MM.1S (cell line): Measurements from ENCODE around the gene SPEM3.

ENCODE experiments used
- DNase-seq: peaks from one replicate; pipeline ENCODE4 v3.0.0-alpha.2; 2015
- H2AFZ ChIP-seq: fragments of 300-600 bp; sonication (generic); 2 replicates; pipeline ENCODE4 v1.6.0; 2016; ENCODE audit warnings: antibody characterized with exemption, low read length
- H3F3A ChIP-seq: fragments of 300-600 bp; sonication (generic); 2 replicates; pipeline ENCODE4 v1.6.1; 2016; ENCODE audit warnings: mild to moderate bottlenecking, antibody characterized with exemption, low read length, moderate library complexity, mixed read lengths; ENCODE audit not compliant: insufficient read depth
- H3K27ac ChIP-seq: fragments of 300-600 bp; sonication (generic); 2 replicates; pipeline ENCODE4 v1.5.1; 2016; ENCODE audit warnings: mild to moderate bottlenecking, low read length
- H3K27me3 ChIP-seq: fragments of 300-600 bp; sonication (generic); replicated peaks from 2 replicates; pipeline ENCODE4 v1.6.0; 2016; ENCODE audit warnings: low read length; ENCODE audit not compliant: insufficient read depth
- H3K36me3 ChIP-seq: fragments of 300-600 bp; sonication (generic); replicated peaks from 2 replicates; pipeline ENCODE4 v1.6.1; 2016; ENCODE audit warnings: mild to moderate bottlenecking, low read length, mixed read lengths; ENCODE audit not compliant: insufficient read depth
- H3K4me1 ChIP-seq: fragments of 300-600 bp; sonication (generic); 2 replicates; pipeline ENCODE4 v1.6.1; 2016; ENCODE audit warnings: low read length, mixed read lengths
- H3K4me2 ChIP-seq: fragments of 300-600 bp; sonication (generic); 2 replicates; pipeline ENCODE4 v1.6.0; 2016; ENCODE audit warnings: low read depth, low read length
- H3K4me3 ChIP-seq: fragments of 300-600 bp; sonication (generic); 2 replicates; pipeline ENCODE4 v1.5.1; 2016; ENCODE audit warnings: low read length, mixed read lengths
- H3K79me2 ChIP-seq: fragments of 300-600 bp; sonication (generic); 2 replicates; pipeline ENCODE4 v1.6.1; 2016; ENCODE audit warnings: mixed run types, low read length, mixed read lengths
- H3K9ac ChIP-seq: fragments of 300-600 bp; sonication (generic); 2 replicates; pipeline ENCODE4 v1.6.1; 2016; ENCODE audit warnings: low read length, mixed read lengths
- H3K9me2 ChIP-seq: fragments of 300-600 bp; sonication (generic); replicated peaks from 2 replicates; pipeline ENCODE4 v1.6.1; 2016; ENCODE audit warnings: mild to moderate bottlenecking, low read length, mixed read lengths; ENCODE audit not compliant: insufficient read depth
- H3K9me3 ChIP-seq: fragments of 300-600 bp; sonication (generic); replicated peaks from 2 replicates; pipeline ENCODE4 v1.6.1; 2016; ENCODE audit warnings: mild to moderate bottlenecking, low read length, mixed read lengths; ENCODE audit not compliant: insufficient read depth
- H4K20me1 ChIP-seq: fragments of 300-600 bp; sonication (generic); 2 replicates; pipeline ENCODE4 v1.6.1; 2016; ENCODE audit warnings: mild to moderate bottlenecking, low read length, moderate library complexity, mixed read lengths; ENCODE audit not compliant: insufficient read depth
- EZH2 ChIP-seq: fragments of 300-600 bp; sonication (generic); optimal IDR thresholded peaks from 2 replicates; pipeline ENCODE3; 2017; ENCODE audit warnings: low read depth, mild to moderate bottlenecking, antibody characterized with exemption, low read length, mixed read lengths
- EZH2phosphoT487 ChIP-seq: fragments of 300-600 bp; sonication (generic); IDR thresholded peaks from 2 replicates; pipeline ENCODE4 v1.6.1; 2018; ENCODE audit warnings: antibody characterized with exemption, low read length
- TF ChIP-seq, protein P1 (sequence below): fragments of 300-600 bp; sonication (generic); IDR thresholded peaks from 2 replicates; pipeline ENCODE4 v1.5.1; 2016; ENCODE audit warnings: antibody characterized with exemption, low read length, mixed read lengths

SPEM3 gene

DNA sequence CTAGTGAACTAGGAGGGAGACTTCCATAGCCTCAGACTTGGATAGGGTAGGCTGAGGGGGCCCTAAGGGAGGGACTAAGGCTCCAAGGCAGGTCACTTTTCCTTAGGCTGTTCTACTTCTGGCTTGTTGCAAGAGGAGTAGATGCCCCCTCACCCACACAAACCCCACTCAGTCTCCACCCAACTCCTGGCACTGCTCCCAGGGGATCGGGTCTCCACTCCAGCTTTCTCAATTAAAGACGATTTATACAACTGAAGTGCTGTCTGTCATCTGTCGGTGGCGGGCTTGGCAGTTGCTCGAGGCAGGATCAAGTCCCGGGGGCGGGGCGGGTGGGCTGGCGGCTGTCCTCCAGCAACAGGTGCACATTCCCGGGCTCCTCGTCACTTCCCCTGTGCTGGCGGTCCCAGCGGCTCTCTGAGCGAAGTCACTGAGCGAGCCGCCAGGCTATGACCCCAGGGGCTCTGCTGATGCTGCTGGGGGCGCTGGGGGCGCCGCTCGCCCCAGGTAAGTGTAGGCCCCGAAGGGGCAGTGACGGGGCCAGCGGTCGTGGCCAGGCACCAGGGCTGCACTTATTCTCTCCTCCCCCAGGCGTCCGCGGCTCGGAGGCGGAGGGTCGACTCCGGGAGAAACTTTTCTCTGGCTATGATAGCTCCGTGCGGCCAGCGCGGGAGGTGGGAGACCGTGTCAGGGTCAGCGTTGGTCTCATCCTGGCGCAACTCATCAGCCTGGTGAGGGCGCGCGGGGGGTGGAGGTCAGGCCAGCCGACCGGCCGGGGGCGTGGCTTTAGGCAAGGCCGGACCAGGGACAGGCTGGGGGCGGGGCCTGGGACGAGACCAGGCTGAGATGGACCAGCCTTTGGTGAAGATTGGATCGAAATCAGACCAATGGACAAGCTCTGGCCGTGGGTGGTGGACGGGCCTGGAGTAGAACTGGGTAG, 16.3 kb downstream of the SPEM3 start, which contains the start of gene CHRNB1:
CHRNB1 (plus strand) TSS at position 380 of the 937 bp plus-strand sequence; CDS start at position 447, 67 bp downstream.
- H3K9ac ChIP-seq = no peak within 1 kb of the TSS
- H3F3A ChIP-seq = no peaks in the 10 kb centered on the region
- H3K4me3 ChIP-seq = no peak within 1 kb of the TSS
- H2AFZ ChIP-seq = no peak within 1 kb of the TSS
- H4K20me1 ChIP-seq = no peaks in the 10 kb centered on the region
- H3K9me3 ChIP-seq = no peaks in the 10 kb centered on the region
- DNase-seq = no peak
- no peaks in the 10 kb centered on the region for H3K36me3 ChIP-seq
- TF ChIP-seq, protein P1, sequence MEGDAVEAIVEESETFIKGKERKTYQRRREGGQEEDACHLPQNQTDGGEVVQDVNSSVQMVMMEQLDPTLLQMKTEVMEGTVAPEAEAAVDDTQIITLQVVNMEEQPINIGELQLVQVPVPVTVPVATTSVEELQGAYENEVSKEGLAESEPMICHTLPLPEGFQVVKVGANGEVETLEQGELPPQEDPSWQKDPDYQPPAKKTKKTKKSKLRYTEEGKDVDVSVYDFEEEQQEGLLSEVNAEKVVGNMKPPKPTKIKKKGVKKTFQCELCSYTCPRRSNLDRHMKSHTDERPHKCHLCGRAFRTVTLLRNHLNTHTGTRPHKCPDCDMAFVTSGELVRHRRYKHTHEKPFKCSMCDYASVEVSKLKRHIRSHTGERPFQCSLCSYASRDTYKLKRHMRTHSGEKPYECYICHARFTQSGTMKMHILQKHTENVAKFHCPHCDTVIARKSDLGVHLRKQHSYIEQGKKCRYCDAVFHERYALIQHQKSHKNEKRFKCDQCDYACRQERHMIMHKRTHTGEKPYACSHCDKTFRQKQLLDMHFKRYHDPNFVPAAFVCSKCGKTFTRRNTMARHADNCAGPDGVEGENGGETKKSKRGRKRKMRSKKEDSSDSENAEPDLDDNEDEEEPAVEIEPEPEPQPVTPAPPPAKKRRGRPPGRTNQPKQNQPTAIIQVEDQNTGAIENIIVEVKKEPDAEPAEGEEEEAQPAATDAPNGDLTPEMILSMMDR = no peak
- TF ChIP-seq EZH2 = no peak
- TF ChIP-seq EZH2phosphoT487 = no peak
- H3K4me2 ChIP-seq = peak within 1 kb of the TSS; percentile 52; the same call in 1 of the 2 replicates
- peaks cover 88% of the 10 kb centered on the region for H3K27me3 ChIP-seq
- H3K27ac ChIP-seq = no peak within 1 kb of the TSS
- H3K79me2 ChIP-seq = no peaks in the 10 kb centered on the region
- H3K4me1 ChIP-seq = no peaks in the 10 kb centered on the region
- no peaks in the 10 kb centered on the region for H3K9me2 ChIP-seq

DNA sequence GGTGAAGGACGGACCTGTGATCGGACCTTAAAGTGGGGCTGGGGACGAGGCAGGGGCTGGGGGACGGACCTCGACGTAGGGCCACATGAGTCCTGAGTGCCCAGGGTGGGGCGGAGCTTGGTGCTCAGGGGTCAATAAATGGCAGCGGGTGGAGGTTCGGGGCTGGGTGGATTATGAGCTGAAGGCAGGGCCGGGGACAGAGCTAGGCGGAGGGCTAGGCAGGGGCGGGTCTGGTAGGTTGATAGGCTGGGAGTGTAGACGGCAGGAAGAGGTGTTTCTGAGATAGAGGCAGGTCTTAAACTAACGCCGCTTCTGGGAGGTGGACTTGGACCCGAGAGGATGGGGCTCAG, 16.9 kb downstream of the SPEM3 start:
- Histone ChIP-seq H3K4me1 (no peaks in the 10 kb centered on the region), H3F3A (no peaks in the 10 kb centered on the region), H4K20me1 (no peaks in the 10 kb centered on the region), H3K36me3 (no peaks in the 10 kb centered on the region), H3K4me2 (peak overlapping the region; percentile 52; the same call in 1 of the 2 replicates), H3K9ac (no peak overlapping the region), H3K4me3 (no peak overlapping the region), H3K9me3 (no peaks in the 10 kb centered on the region), H2AFZ (no peak overlapping the region), H3K9me2 (no peaks in the 10 kb centered on the region), H3K27ac (no peak overlapping the region), H3K27me3 (peaks cover 82% of the 10 kb centered on the region), H3K79me2 (no peaks in the 10 kb centered on the region)
- no peak for DNase-seq
- TF ChIP-seq EZH2 (no peak), EZH2phosphoT487 (no peak)
- TF ChIP-seq, protein P1 = no peak

DNA sequence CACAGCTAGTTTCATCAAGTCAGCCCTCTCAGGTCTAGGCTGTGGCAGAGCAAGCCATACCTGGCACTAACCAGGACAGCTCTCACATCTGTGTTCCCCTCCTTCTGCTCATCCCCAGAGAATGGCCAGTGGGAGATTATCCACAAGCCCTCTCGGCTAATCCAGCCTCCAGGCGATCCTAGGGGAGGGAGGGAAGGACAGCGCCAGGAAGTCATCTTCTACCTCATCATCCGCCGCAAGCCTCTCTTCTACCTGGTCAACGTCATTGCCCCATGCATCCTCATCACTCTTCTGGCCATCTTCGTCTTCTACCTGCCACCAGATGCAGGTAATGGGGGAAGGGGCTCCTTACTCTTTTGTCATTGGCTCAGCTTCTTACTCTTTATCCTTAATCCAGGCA, 19.8 kb downstream of the SPEM3 start:
- TF ChIP-seq EZH2phosphoT487 = no peak
- H3K4me2 ChIP-seq = no peak overlapping the region
- H3K27me3 ChIP-seq = peaks cover 53% of the 10 kb centered on the region
- H2AFZ ChIP-seq = no peak overlapping the region
- no peaks in the 10 kb centered on the region for H3K9me3 ChIP-seq
- H3K4me1 ChIP-seq = no peaks in the 10 kb centered on the region
- no peak for DNase-seq
- no peak overlapping the region for H3K4me3 ChIP-seq
- no peaks in the 10 kb centered on the region for H3F3A ChIP-seq
- no peaks in the 10 kb centered on the region for H3K9me2 ChIP-seq
- no peak overlapping the region for H3K27ac ChIP-seq
- H3K79me2 ChIP-seq = no peaks in the 10 kb centered on the region
- no peaks in the 10 kb centered on the region for H3K36me3 ChIP-seq
- H4K20me1 ChIP-seq = no peaks in the 10 kb centered on the region
- no peak overlapping the region for H3K9ac ChIP-seq

DNA sequence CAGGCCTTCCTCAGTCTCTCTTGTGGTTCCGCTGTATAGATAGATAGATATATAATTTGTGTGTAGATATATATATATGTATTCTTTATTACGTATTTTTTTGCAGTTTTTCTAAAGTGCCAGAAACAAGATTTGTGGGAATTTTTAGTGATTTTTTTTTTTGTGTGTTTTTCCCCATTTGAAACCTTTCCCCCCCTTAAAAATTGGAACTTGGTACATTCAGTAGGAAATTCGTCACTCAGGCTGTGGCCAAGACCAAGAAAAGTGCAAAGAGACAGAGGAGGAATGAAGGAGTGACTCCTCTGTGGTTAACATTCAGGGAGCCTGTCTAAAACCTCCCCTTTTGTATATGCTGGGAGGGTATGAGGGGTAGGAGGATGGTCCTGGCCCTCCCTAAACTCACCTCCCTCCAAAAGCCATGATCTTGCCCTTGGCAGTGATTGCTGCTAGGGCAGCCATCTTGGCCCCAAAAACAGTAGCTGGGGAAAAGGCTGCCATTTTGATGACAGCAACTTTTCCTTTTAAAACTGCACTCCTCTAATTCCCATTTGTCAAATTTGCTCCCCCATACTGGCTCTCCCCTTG, 31.4 kb downstream of the SPEM3 start:
- no peak overlapping the region for H3K27ac ChIP-seq
- no peak overlapping the region for H3K9ac ChIP-seq
- H3K9me3 ChIP-seq = no peaks in the 10 kb centered on the region
- no peaks in the 10 kb centered on the region for H3K79me2 ChIP-seq
- H3K9me2 ChIP-seq = no peaks in the 10 kb centered on the region
- H3K27me3 ChIP-seq = no peaks in the 10 kb centered on the region
- TF ChIP-seq EZH2 = no peak
- TF ChIP-seq EZH2phosphoT487 = no peak
- TF ChIP-seq, protein P1 = no peak
- peaks cover 14% of the 10 kb centered on the region for H3F3A ChIP-seq
- H2AFZ ChIP-seq = no peak overlapping the region
- no peak overlapping the region for H3K4me2 ChIP-seq
- no peak overlapping the region for H3K4me3 ChIP-seq
- no peaks in the 10 kb centered on the region; the same call in 1 of the 2 replicates for H3K4me1 ChIP-seq
- H4K20me1 ChIP-seq = no peaks in the 10 kb centered on the region
- DNase-seq = no peak
- no peaks in the 10 kb centered on the region for H3K36me3 ChIP-seq
